Stimulated activated CD4-positive, alpha-beta T cell treated with anti-CD3 and anti-CD28 coated beads, Interleukin-12 subunit alpha, Interleukin-12 subunit beta, amount 100 ng/mL, for 48 hours (primary cell): ENCODE results near the gene LMAN2.
"Not testable (repeated sequence)": the region's sequence is repeated elsewhere in the genome, so short reads cannot be mapped to it uniquely, and the experiment has no call there.

Source experiments
- DNase-seq, 3 donors: peaks; one replicate each; pipeline ENCODE4 v3.0.0-alpha.2; 2020; ENCODE audit warnings: low read depth in 2 of 3, low spot score in 1 of 3

The LMAN2 gene

GRCh38 chr5:177365845-177366527 lies 14.5 kb upstream of the LMAN2 start:
- DNase-seq, result no peak

- DNase-seq, result peak in 1 of 3 donors; percentile 36
Measured at GRCh38 chr5:177364159-177364962, 12.9 kb upstream of the LMAN2 start.

GRCh38 chr5:177363565-177363964 lies 12.1 kb upstream of the LMAN2 start:
- DNase-seq, result no peak

DNA sequence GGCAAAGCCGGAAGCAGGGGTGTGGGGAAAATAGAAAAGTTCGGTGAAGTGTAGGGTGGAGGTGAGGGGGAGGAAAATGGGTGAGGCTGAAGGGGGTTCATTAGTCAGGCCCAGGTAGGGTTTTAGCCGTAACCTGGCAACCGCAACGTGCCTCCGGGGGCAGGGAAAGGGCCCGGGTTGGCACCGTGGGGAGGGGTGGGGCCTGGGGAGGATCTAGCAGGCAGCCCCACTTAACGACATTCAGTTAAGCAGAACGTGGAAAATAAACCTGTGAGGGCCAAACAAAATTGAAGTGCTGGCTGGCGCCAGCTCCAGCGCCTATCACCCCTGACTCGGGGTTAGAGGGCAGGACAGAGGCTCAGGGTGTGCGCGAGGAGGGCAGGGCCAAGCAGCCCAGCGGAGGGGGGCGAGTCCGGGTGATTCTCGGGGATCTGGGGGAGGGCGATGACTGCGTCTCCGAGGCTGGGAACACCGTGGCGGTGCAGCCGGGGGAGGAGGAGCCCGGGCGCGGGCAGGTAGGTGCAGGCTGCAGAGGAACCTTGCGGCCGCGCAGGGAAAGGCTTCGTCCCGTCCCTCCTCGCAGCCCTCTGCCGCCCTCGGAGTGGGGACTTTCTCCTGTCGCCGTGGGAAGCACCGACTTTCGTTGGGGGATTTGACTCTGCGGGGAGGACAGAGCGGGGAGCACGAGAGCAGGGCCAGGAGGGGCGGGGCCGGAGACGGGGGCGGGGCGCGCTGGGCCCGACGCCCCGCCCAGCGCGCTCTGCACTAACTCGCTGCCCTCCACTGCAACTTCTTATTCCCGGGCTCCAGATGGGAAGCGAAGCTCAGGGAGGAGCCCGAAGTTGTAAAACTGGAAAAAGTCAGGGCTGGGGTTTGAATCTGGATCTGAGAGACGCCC lies 11.4 kb upstream of the LMAN2 start:
- DNase-seq, result peak; percentile 52 to 66 (median 54)

GRCh38 chr5:177362292-177362609 lies 10.8 kb upstream of the LMAN2 start:
- no peak for DNase-seq

DNA sequence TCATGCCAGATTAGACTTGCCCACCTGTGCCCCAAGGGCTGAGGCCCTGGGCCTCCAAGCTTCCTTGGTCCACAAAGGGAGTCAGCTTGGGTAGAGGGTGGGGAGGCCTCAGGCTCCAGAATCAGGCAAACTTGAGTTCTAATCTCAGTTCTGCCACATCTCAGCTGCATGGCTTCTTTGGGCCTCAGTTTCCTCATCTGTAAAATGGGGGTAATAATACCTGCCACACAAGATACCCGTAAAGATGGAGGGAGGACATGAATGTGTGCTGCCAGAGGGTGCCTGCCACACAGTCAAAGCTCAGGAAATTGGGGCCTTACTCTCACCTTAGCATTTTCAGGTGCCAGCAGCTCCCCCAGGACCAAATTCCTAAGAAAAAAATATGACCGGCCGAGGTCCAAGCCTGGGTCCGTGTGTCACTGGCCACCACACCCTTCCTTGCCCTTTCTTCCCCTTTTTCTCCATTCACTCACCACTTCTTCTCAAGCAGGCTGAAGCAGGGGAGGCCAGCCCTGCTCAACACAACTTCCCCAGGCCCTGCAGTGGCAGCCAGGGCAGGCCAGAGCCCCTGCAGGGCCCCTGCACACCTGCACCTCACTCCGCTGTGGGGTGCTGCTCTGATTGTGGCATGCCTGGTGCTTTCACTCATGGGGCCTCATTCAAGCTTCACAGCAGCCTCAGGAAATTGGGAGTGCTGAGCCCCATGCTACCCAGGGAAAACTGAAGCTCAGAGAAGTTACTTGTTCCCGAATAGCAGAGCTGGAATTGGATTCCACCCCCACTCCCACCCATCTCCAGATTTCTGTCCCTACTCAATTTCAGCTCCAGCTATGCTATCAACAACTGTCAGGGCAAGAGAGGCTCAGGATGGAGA lies 10.2 kb upstream of the LMAN2 start:
- no peak for DNase-seq

- not testable (repeated sequence) for DNase-seq
Measured at GRCh38 chr5:177360740-177361139, 9.3 kb upstream of the LMAN2 start.

GRCh38 chr5:177359860-177360259 lies 8.4 kb upstream of the LMAN2 start:
- DNase-seq, result no peak

GRCh38 chr5:177359451-177359851 lies 8.0 kb upstream of the LMAN2 start:
- no peak for DNase-seq

- DNase-seq, result no peak
Measured at GRCh38 chr5:177358370-177358819, 6.9 kb upstream of the LMAN2 start.

DNA sequence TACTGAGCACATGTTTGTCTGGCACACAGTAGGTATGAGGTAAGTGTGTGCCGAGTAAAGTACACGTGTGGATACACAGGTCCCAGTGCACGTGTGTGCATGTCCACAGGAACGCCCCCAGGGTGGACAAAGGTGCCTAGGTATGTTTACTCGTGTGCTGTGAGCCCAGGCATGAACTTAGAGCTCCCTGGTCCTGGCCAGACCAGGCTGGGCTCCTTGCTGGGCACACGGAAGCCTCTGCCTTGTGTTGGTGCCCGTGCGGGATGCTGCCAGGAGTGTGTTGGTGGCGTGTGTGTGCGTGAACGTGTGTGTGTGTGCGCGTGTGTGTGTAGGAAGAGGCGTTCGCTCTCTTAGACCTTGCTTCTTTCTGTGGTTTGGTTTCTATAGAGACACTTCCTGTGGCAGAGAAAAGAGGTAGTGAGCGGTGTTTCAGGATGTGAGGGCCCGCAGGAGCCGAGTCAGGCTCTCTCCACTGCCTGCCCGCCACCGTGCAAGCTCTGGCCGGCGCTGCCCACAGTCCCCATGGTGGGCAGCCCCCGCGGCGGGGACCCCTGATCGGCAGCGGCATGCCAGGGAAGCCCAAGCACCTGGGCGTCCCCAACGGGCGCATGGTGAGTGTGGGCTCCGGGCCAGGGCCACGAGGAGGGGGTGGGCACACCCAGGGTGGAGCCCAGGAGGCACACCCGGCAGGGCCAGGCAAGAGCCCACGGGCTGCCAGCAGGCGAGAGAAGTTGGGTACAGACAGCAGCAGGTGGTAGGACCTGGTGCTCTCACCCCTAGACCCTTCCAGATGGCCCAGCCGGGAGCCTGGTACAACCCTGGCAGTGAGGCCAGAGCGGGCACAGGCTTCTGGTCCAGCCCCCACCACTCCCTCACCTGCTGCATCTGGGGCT lies 6.2 kb upstream of the LMAN2 start, which contains the start of gene RGS14:
RGS14 (plus strand) TSS at position 466 of the 893 bp plus-strand sequence; CDS start at position 567, 101 bp downstream.
- peak in 2 of 3 donors; percentile 50 to 59 for DNase-seq

GRCh38 chr5:177357146-177357458 lies 5.6 kb upstream of the LMAN2 start:
- DNase-seq, result no peak

DNA sequence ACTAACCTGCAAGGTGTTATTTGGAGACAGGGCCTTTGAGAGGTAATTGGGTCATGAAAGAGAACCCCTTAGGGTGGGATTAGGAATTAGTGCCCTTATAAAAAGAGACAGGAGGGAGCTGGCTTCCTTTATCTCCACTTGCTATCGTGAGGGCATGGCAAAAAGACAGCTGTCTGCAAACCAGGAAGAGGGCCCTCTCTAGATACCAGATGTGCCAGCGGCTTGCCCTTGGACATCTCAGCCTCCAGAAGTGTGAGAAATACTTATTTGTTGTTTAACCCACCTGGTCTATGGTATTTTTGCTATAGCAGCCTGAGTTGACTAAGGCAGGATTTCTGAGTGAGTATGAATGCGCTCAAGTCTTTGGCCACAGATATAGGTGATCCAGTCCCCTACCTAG lies 5.3 kb upstream of the LMAN2 start:
- DNase-seq, result no peak

DNA sequence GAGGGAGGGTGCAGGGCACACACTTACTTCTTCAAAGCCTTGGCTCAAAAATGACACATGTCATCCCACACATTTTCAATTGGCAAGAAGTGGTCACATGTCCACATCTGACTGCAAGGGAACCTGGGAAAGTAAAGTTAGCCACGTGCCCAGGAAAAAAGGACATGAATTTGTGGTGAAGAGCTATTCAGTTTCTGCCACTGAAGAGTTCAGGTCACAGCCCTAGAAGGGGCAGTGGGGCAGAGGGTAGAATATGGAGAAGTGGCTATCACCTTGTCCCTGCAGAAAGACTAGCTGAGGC lies 4.3 kb upstream of the LMAN2 start:
- DNase-seq, result no peak

- no peak for DNase-seq
Measured at GRCh38 chr5:177355162-177355867, 3.8 kb upstream of the LMAN2 start.

DNA sequence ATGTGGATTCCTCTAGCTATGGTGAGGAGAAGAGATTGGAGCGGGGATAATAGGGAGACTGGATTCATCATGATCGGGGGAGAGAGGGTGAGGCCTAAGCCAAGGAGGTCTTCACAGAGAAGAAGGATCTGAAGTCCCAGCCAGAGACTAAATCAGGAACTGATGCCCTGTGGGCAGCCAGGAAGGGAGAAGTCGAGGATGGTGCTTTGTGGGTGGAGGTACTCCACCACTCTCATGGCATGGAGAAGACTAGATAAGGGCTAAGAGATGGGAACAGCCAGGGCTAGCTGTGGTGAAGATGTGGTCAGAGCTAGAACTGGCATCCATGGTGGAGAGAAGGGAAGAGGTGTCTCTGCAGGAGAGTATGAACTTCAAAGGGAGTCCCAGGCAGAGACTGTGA lies 3.2 kb upstream of the LMAN2 start:
- DNase-seq, result no peak

- no peak for DNase-seq
Measured at GRCh38 chr5:177354256-177354655, 2.8 kb upstream of the LMAN2 start.

- DNase-seq, result no peak
Measured at GRCh38 chr5:177353093-177353492, 1.6 kb upstream of the LMAN2 start.

GRCh38 chr5:177350776-177351391 lies 584 bp downstream of the LMAN2 start:
- DNase-seq, result no peak
